ENCODE data around the gene ESYT2.

Gene ESYT2

GRCh38 chr7:158783595-158783994, 45.7 kb downstream of the ESYT2 start:
- Histone ChIP-seq H3K36me3 (ENCODE audit: insufficient read depth, insufficient read length, low read length) (peaks cover 54% of the 10 kb centered on the region), H3K4me1 (ENCODE audit: insufficient read depth, insufficient read length) (no peaks in the 10 kb centered on the region), H3K9me3 (ENCODE audit: insufficient read depth, low read length) (peaks cover 10% of the 10 kb centered on the region; the same call in 1 of the 2 replicates), H3K9ac (ENCODE audit: insufficient read length, low read depth) (no peak overlapping the region), H3K27me3 (ENCODE audit: insufficient read depth, insufficient read length) (no peaks in the 10 kb centered on the region), H3K4me3 (ENCODE audit: insufficient read length, low read depth) (no peak overlapping the region)
- no peak for DNase-seq (ENCODE audit: low read depth, low spot score)
- TF ChIP-seq YY1 (IDR thresholded peaks at IDR 0.05; ENCODE audit: insufficient read depth, insufficient read length) (no peak), ZNF274 (IDR thresholded peaks at IDR 0.05; ENCODE audit: low read depth, low read length) (no peak), SUZ12 (IDR thresholded peaks at IDR 0.05; ENCODE audit: extremely low read depth, insufficient read depth, insufficient read length) (no peak)

- DNase-seq (ENCODE audit: low read depth, low spot score) = peak; percentile 9
- Histone ChIP-seq H3K4me3 (ENCODE audit: insufficient read length, low read depth) (no peak overlapping the region), H3K4me1 (ENCODE audit: insufficient read depth, insufficient read length) (no peaks in the 10 kb centered on the region), H3K9me3 (ENCODE audit: insufficient read depth, low read length) (peaks cover 10% of the 10 kb centered on the region; the same call in 1 of the 2 replicates), H3K27me3 (ENCODE audit: insufficient read depth, insufficient read length) (no peaks in the 10 kb centered on the region), H3K36me3 (ENCODE audit: insufficient read depth, insufficient read length, low read length) (peaks cover 54% of the 10 kb centered on the region), H3K9ac (ENCODE audit: insufficient read length, low read depth) (no peak overlapping the region)
- TF ChIP-seq YY1 (IDR thresholded peaks at IDR 0.05; ENCODE audit: insufficient read depth, insufficient read length) (no peak), SUZ12 (IDR thresholded peaks at IDR 0.05; ENCODE audit: extremely low read depth, insufficient read depth, insufficient read length) (no peak), ZNF274 (IDR thresholded peaks at IDR 0.05; ENCODE audit: low read depth, low read length) (no peak)
Observed at GRCh38 chr7:158782761-158783401, 46.4 kb downstream of the ESYT2 start.

GRCh38 chr7:158781974-158782664, 47.2 kb downstream of the ESYT2 start:
- no peak overlapping the region for H3K4me3 ChIP-seq (ENCODE audit: insufficient read length, low read depth)
- peaks cover 51% of the 10 kb centered on the region for H3K36me3 ChIP-seq (ENCODE audit: insufficient read depth, insufficient read length, low read length)
- peaks cover 10% of the 10 kb centered on the region; the same call in 1 of the 2 replicates for H3K9me3 ChIP-seq (ENCODE audit: insufficient read depth, low read length)
- TF ChIP-seq YY1 (IDR thresholded peaks at IDR 0.05; ENCODE audit: insufficient read depth, insufficient read length) = no peak
- no peaks in the 10 kb centered on the region for H3K27me3 ChIP-seq (ENCODE audit: insufficient read depth, insufficient read length)
- DNase-seq (ENCODE audit: low read depth, low spot score) = no peak
- no peaks in the 10 kb centered on the region for H3K4me1 ChIP-seq (ENCODE audit: insufficient read depth, insufficient read length)
- H3K9ac ChIP-seq (ENCODE audit: insufficient read length, low read depth) = no peak overlapping the region

GRCh38 chr7:158781217-158781973, 47.9 kb downstream of the ESYT2 start:
- no peak overlapping the region for H3K9ac ChIP-seq (ENCODE audit: insufficient read length, low read depth)
- no peak for DNase-seq (ENCODE audit: low read depth, low spot score)
- no peaks in the 10 kb centered on the region for H3K27me3 ChIP-seq (ENCODE audit: insufficient read depth, insufficient read length)
- TF ChIP-seq SUZ12 (IDR thresholded peaks at IDR 0.05; ENCODE audit: extremely low read depth, insufficient read depth, insufficient read length) = no peak
- no peak for TF ChIP-seq ZNF274 (IDR thresholded peaks at IDR 0.05; ENCODE audit: low read depth, low read length)
- TF ChIP-seq YY1 (IDR thresholded peaks at IDR 0.05; ENCODE audit: insufficient read depth, insufficient read length) = no peak
- H3K4me3 ChIP-seq (ENCODE audit: insufficient read length, low read depth) = no peak overlapping the region
- peaks cover 48% of the 10 kb centered on the region for H3K36me3 ChIP-seq (ENCODE audit: insufficient read depth, insufficient read length, low read length)
- peaks cover 10% of the 10 kb centered on the region; the same call in 1 of the 2 replicates for H3K9me3 ChIP-seq (ENCODE audit: insufficient read depth, low read length)
- H3K4me1 ChIP-seq (ENCODE audit: insufficient read depth, insufficient read length) = no peaks in the 10 kb centered on the region

GRCh38 chr7:158779061-158780000, 50.0 kb downstream of the ESYT2 start:
- DNase-seq (ENCODE audit: low read depth, low spot score) = no peak
- Histone ChIP-seq H3K4me3 (ENCODE audit: insufficient read length, low read depth) (no peak overlapping the region), H3K27me3 (ENCODE audit: insufficient read depth, insufficient read length) (no peaks in the 10 kb centered on the region), H3K9ac (ENCODE audit: insufficient read length, low read depth) (no peak overlapping the region), H3K36me3 (ENCODE audit: insufficient read depth, insufficient read length, low read length) (peaks cover 51% of the 10 kb centered on the region), H3K4me1 (ENCODE audit: insufficient read depth, insufficient read length) (no peaks in the 10 kb centered on the region), H3K9me3 (ENCODE audit: insufficient read depth, low read length) (peaks cover 10% of the 10 kb centered on the region; the same call in 1 of the 2 replicates)
- TF ChIP-seq SUZ12 (IDR thresholded peaks at IDR 0.05; ENCODE audit: extremely low read depth, insufficient read depth, insufficient read length) = no peak
- no peak for TF ChIP-seq ZNF274 (IDR thresholded peaks at IDR 0.05; ENCODE audit: low read depth, low read length)
- no peak for TF ChIP-seq YY1 (IDR thresholded peaks at IDR 0.05; ENCODE audit: insufficient read depth, insufficient read length)

GRCh38 chr7:158778471-158778870, 50.8 kb downstream of the ESYT2 start:
- TF ChIP-seq ZNF274 (IDR thresholded peaks at IDR 0.05; ENCODE audit: low read depth, low read length) = no peak
- TF ChIP-seq YY1 (IDR thresholded peaks at IDR 0.05; ENCODE audit: insufficient read depth, insufficient read length) = no peak
- TF ChIP-seq SUZ12 (IDR thresholded peaks at IDR 0.05; ENCODE audit: extremely low read depth, insufficient read depth, insufficient read length) = no peak
- no peaks in the 10 kb centered on the region for H3K27me3 ChIP-seq (ENCODE audit: insufficient read depth, insufficient read length)
- H3K36me3 ChIP-seq (ENCODE audit: insufficient read depth, insufficient read length, low read length) = peaks cover 42% of the 10 kb centered on the region
- H3K4me1 ChIP-seq (ENCODE audit: insufficient read depth, insufficient read length) = no peaks in the 10 kb centered on the region
- peaks cover 10% of the 10 kb centered on the region; the same call in 1 of the 2 replicates for H3K9me3 ChIP-seq (ENCODE audit: insufficient read depth, low read length)
- no peak for DNase-seq (ENCODE audit: low read depth, low spot score)
- H3K4me3 ChIP-seq (ENCODE audit: insufficient read length, low read depth) = no peak overlapping the region
- no peak overlapping the region for H3K9ac ChIP-seq (ENCODE audit: insufficient read length, low read depth)
